G401.6 (cell line): Measurements from ENCODE around the gene NAP1L4.

Experiments used
- FAIRE-seq: peaks from 2 replicates; lab custom pipeline; 2012; peaks lifted over from hg19 to GRCh38; lab: Jason Lieb, UNC

The NAP1L4 gene

GRCh38 chr11:3010521-3011275, 18.6 kb upstream of the NAP1L4 start:
- no peak for FAIRE-seq

DNA sequence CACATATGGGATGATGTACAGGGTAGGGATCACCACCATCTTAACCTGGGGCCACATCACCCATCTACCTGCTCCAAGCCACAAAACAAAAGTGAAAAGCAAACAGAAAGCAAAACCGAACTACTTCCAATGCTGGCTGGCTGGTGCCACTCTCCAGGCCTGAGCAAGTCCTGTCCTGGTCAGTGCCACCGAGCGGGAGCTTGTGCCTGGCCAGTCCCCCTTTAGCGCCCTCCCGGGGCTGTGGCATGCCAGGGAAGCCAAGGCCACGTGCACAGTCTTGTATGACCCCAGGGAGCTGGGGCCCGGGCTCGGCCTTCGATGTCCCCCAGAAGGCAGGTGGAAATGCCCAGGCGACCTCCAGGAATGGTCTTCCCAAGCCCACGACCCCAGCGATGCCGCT, 17.9 kb upstream of the NAP1L4 start:
- no peak for FAIRE-seq

GRCh38 chr11:3009481-3009880, 17.4 kb upstream of the NAP1L4 start:
- FAIRE-seq, result no peak

DNA sequence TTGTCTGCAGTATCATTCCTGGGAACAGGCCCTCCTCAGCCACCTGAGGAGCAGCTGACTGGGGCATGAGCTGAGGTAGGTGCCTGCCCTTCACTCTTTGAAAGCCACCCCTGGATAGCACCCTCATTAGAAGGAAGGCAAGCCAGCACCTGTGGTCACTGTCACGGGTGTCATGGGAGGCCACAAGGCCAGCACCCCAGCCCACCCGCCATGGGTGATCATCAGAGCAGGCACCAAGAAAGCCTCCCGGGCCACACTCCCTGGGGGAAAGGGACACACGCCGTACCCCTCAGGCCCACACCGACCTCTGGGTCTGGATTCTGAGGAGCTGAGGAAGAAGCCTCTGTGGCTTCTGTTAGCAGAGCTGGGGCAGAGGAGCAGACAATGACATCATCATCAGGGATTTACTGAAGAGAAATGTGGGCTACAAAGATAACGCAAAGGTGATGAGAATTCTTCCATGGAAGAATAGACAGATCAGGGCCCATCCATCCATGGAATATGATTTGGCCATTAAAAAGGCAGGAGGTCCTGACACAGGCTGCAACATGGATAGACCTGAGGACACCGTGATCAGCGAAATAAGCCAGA, 16.7 kb upstream of the NAP1L4 start:
- no peak for FAIRE-seq

DNA sequence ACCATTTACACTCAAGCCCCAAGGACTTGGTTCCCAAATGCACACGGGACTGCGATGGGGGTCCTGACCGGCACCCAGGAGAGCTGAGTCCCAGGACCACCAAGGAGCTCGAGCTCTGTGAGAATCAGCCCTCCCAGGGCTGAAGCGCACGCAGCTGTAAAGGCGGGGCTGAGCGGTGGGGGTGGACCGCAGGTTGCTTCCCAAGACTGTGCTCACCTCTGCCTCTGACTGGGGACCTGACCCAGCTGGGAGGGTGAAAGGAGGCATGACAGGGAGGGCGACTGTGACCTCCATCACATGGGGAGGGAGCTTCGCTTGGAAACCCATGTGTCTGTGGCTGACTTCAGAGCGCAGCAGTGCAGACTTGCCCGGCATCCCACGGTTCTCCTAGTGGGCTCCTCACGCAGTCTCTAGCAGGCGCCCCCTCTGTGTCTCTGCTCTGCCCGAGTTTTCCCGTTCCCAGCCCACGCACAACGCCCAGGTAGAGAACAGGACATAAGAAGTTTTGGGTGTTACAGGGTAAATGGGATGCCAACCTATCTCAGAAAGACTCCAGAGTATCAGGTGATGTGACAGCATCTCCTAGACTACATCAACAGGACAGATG, 15.4 kb upstream of the NAP1L4 start:
- no peak for FAIRE-seq

DNA sequence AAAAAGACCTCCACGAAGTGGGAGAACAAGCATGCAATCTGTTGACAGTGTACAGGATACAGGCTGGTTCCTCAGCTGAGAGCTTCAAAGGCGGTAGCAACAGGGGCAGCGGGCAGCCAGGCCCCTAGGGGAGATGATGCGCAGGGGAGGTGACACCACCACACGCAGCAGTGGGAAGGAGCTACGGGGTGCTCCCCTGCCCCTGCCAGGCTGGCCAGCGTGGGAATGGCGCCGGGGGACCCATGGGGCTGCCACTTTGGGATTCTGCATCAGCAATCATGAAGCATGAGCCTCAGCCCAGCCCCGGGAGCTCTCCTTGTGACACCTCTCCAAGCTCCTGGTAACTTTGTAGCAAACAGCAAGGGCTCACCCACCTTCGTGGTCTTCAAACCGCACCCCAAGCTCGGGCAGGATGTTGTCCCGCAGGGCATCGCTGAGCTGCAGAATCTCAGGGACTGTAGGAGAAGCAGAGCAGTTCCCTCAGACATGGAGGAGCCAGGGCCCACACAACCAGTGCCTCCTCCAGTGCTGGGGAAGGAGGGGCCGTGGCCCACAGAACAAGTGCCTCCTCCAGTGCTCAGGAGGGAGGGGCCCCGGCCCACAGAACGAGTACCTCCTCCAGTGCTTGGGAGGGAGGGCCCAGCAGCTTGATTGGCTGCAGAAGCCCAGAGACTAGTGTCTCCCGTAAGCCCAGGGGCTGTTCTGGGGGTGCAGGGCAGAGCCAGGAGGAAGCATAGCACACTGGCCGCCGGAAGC, 14.6 kb upstream of the NAP1L4 start:
- FAIRE-seq, result no peak

DNA sequence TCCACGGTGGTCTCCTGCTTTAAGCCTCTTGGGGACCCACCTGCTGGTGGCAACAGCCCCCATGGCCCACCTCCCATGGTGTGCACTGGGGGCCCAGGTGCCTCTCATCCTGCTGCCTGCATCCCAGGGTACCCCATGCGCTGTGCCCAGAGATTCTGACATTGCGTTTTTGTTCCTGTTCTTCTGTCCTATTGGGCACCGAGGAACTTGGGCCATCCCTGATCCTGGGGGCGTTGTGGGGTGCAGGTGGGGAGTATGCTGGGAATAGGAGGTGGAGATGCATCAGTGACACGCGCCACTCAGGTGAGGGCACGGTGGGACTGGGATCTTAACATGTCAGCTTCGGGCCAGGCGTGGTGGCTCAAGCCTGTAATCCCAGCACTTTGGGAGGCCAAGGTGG, 12.4 kb upstream of the NAP1L4 start:
- no peak for FAIRE-seq

- FAIRE-seq, result no peak
Observed at GRCh38 chr11:3003396-3004231, 11.5 kb upstream of the NAP1L4 start.

DNA sequence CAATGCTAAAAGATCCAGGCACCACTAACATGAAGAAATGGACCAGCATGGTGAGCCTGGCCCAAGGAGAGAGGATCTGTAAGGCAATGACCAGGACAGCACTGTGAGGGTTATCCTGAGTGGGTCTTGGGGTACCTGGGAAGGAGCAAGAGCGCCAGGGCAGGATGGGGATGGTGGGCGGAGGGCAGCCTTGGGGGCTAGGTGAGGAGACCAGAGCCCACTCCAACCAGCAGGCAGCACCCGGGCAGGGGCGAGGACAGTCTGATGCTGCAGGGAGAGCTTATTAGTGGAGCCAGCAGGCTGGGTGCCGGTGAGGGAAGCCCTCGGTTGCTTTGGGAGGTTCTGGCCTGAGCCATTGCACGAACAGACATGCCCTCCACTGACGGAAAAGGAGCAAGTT, 10.7 kb upstream of the NAP1L4 start:
- no peak for FAIRE-seq

- no peak for FAIRE-seq
Observed at GRCh38 chr11:3002351-3002861, 10.3 kb upstream of the NAP1L4 start.

- no peak for FAIRE-seq
Observed at GRCh38 chr11:3001496-3001895, 9.4 kb upstream of the NAP1L4 start.

- no peak for FAIRE-seq
Observed at GRCh38 chr11:3000032-3000961, 8.2 kb upstream of the NAP1L4 start.

DNA sequence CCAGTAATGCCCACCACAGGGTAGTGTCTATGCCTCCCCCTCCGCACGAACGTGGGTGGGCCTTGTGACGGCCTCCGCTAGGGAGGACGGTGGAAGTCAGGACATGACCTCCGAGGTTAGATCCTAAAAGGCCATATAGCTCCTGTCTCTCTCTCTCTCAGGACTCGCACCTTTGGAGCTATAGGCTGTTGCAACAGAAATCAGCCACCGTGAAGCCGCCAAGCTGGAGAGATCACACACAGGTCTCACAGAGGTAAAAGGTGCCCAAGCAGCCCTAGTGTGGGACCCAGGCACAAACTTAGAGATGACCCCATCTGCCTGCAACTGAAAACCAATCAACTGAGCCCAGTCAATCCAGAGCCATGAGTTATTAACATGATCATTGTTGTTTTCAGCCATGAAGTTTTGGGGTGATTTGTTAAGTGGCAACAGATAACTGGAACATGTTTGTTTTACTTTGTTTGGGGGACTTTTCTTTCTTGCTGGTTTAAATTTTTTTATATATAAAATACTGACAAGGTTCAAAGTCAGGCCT, 7.4 kb upstream of the NAP1L4 start:
- FAIRE-seq, result no peak

DNA sequence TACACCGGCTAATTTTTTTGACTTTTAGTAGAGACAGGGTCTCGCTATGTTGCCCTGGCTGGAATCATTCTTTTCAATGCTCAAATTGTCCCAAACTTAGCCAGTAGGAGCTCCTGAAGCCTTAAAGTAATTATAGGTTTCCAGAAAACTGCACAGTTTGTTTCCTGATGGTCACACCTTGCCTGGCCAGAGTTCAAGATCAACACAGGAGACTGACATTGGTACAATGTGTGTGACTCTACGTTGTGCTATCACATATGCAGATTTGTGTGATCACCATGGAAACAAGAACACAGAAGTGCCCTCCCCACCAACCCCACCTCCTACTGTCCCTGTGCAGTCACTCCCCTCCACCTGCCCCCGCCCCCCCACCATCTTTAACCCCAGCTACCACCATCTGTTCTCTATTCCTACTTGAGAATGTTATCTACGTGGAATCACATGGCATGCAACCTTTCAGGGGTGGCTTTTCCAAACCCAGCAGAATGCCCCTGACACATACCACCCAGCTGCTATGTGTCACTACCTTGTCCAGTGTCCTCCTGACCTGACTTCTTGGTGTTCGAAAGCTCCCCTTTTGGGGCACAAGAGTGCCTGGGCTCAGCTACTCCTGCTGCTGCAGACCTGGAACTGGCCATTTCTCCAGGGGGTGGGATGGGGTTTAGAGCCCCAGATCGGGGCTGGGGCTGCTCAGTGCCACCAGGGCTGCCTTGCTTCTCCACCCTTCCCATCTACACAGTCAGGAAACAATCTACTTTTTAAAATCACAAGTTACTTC, 6.1 kb upstream of the NAP1L4 start:
- FAIRE-seq, result no peak

DNA sequence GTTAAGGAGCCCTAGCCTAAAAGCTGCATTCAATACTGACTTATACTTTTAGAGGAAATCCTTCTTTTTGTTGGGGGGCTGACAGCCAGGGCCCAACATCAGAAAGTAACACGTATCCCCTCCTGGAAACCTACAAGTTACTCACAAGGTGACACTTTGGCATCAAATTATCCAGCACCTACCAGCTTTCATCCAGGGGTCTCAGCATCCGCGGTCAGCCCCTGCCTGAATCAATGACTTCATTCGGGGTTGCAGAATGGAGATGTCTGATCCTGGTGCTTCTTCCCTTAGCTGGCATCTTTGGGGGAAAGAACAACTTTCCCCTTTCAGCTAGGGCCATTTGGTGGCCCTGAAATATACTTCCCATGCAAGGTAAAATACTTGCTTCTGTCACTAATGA, 5.3 kb upstream of the NAP1L4 start:
- FAIRE-seq, result no peak

DNA sequence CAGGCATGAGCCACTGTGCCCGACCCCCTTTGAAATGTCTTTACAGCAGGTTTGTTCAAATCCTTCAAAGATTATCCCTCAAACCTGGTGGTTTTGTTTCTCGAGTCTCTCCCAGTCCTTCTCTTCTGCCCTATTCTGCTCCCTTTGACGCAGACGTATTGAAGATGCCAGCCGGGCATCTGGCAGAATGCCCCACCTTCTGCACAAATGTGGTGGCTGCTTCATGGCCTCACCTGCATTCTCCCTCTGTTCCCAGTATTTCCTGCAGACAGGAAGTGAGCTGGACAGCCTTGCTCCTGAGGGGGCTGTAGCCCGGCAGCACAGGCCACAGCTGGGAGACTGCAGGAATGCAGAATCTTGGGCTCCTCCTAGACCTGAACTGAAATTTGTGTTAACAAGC, 4.8 kb upstream of the NAP1L4 start:
- no peak for FAIRE-seq

GRCh38 chr11:2995893-2996554, 3.9 kb upstream of the NAP1L4 start:
- FAIRE-seq, result no peak

DNA sequence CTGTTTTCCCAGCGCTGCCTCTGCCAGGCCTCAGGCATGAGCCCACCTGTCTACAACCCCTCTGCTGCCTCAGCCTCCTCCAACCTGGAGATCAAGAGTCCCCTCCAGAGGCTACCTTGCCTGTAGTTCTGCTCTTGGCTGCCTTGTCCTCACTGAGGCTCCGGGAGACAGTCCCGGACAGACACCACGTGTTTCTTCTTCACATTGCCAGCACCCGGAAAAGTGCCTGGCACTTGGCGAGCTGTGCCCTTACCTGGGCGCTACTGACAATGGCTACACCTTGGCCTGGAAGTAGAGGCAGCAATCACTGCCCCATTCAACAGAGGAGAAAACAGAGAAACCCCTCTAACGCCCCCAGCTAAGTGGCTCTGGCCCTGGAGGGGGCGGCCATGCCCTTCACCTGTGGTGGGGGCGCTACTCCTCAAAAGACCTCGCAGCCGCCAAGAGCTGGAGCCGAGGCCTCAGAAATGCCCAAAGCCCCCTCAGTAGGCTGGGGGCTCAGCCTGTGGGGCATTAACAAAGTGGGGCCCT, 3.0 kb upstream of the NAP1L4 start:
- FAIRE-seq, result no peak

DNA sequence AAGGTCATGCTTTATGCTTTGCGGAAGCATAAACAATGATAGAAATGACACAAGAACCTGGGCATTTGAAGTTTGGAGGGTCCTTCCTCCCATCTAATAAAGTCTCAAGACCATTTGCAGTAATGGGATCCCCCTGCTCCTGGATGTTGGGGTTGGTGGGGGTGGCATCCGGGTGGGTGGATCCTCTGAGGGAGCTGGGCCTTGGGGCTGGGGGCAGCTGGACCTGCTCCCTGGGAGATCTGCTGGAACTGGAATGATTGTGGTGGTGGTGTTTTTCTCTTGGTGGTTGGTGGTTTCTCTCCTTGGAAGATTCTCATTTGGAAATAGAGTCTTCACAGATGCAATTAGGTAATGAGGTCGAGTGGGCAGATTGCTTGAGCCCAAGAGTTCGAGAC, 2.2 kb upstream of the NAP1L4 start:
- no peak for FAIRE-seq
